HL-60 (cell line): ENCODE measurements around the gene ANKFY1.

Experiments
- CTCF ChIP-seq: IDR thresholded peaks from one replicate; pipeline ENCODE4 v1.5.1; 2011; ENCODE audit warnings: low read length, control low read depth, inconsistent platforms; ENCODE audit not compliant: insufficient read depth
- GABPA ChIP-seq: IDR thresholded peaks from 2 replicates; pipeline ENCODE4 v1.6.1; 2012; ENCODE audit warnings: low read depth
- POLR2AphosphoS5 ChIP-seq: IDR thresholded peaks from 2 replicates; pipeline ENCODE4 v1.6.1; 2012; ENCODE audit warnings: low read depth
- REST ChIP-seq: IDR thresholded peaks from 2 replicates; pipeline ENCODE4 v1.6.1; 2012; ENCODE audit warnings: low read depth; ENCODE audit not compliant: insufficient replicate concordance

GRCh38 chr17:4172356-4172755 lies 91.4 kb downstream of the ANKFY1 start:
- TF ChIP-seq POLR2AphosphoS5 (no peak), CTCF (no peak), REST (no peak), GABPA (no peak)
